ENCODE results near the gene TMEM119.
"Not testable (repeated sequence)": the region's sequence is repeated elsewhere in the genome, so short reads cannot be mapped to it uniquely, and the experiment has no call there.

Gene TMEM119

DNA sequence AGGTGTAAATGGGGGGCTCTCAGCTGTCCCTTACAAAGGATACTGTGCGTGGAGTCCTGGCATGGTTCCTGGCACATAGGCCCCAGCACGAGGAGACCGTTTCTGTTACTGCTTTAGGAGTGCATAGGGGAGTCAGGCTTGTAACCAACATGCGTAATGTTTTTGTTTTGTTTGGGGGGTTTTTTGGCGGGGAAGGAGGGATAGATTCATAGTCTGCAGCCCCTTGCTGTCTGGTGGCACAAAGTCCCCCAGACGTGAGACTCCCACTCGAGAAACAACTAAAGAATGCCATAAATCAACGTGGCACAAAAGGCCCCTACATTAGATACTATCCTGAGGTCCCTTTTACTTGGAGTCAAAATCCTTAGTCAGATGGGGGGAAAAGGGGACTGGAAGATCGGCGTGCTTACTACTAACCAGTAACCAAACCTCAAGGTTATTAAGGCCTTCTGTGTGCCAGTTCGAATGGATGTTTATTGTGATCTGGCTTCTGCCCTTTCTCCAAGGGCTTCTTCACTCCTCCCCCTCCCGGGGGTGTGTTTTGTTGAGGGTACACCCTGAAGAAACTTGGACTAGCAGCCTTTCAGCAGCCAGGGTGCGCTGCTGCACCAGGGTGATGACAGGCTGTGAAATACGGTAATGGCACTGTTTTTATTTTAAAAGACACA, 34.6 kb downstream of the TMEM119 start:
- no peak for DNase-seq

DNA sequence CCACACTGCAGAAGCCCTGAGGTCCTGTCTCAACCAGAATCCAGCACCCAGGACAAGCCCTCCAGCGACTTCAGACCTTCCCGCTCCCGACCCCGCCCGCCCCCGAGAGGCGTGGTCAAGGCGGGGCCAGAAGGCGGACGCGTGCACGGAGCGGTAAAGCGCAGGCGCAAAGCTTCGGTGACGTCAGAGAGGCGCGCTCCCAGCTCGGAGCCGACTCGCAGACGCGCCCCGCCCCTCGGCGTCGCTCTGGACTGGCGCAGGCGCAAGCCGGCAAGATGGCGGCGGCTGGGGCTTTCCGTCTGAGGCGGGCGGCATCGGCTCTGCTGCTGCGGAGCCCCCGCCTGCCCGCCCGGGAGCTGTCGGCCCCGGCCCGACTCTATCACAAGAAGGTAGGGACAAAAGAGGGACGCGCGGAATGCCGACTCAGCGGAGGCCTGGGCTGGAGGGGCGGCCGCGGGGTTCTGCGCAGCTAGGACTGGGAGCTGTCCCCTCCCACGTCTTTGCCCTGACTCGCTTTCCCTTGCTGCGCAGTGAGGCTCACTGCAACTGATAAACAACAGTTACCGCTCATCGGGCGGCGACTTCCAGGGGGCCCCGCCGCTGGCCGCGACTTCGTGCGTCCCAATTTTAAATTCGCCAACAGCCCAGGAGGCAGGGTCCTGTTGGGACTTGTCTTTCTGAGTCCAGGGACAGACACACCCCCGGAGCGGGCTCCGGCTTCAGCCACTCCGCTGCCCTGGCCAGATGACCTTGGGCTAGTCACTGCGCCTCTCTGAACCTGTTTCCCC, 35.3 kb downstream of the TMEM119 start, which contains the start of gene ISCU:
ISCU (plus strand) TSS at position 249 of the 788 bp plus-strand sequence; CDS start at position 276, 27 bp downstream.
- peak; percentile 84 for DNase-seq

- no peak for DNase-seq
These were observed 36.0 kb downstream of the TMEM119 start for GRCh38 chr12:108561852-108562347.

- no peak for DNase-seq
These were observed 36.8 kb downstream of the TMEM119 start, which contains the start of gene SART3 for GRCh38 chr12:108560752-108561719. Gene SART3, minus strand, starts transcription at chr12:108561173. Its CDS starts 19 bp downstream, at chr12:108561154.

DNA sequence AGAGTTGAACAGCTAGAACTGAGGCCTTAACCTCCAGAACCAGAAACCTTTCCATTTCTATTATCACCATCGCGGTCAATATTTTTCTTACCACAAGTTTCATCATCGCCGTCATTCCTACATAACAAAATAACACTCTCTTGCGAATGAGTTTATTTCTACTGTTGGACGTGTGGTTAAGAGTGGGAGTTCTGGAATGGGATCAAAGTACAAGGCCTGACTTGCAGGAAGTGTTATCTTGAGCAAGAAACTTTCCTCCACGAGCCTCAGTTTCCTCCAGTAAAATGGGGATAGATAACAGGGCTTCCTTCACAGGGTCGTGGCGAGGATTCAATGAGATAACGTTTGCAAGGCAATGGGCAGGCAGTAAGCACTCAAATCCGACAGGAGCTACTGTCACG, 37.6 kb downstream of the TMEM119 start:
- DNase-seq = no peak

DNA sequence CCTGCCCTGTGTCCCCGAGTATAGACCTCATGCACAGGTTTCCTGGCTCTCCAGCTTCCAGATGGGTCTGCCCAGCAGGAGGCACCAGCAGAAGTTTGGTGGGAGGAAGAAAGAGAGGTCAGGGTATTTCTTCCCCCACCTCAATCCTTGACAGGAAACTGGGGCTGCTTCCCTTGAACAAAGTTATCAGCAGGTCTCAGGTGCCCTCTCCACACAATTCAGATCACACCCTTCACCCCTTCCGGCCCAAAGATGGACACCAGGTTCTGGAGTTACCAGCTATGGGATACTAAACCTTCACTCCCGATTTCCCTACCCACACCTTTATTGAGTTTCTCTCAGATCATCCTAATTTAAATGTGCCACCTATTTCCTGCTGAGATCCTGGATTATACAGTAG, 38.1 kb downstream of the TMEM119 start:
- no peak for DNase-seq

- DNase-seq = no peak
These were observed 38.8 kb downstream of the TMEM119 start for GRCh38 chr12:108559007-108559655.

DNA sequence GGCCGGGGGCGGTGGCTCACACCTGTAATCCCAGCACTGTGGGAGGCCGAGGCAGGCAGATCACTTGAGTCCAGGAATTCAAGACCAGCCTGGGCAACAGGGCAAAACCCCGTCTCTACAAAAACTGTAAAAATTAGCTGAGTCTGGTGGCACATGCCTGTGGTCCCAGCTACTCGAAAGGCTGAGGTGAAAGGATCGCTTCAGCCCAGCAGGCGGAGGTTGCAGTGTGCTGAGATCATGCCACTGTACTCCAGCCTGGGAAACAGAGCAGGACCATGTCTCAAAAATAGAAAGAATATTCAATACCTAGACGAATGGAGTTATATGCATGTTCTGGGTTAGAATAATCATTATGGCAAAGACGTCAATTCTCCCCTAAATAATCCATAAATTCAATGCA, 42.5 kb downstream of the TMEM119 start:
- DNase-seq = not testable (repeated sequence)

DNA sequence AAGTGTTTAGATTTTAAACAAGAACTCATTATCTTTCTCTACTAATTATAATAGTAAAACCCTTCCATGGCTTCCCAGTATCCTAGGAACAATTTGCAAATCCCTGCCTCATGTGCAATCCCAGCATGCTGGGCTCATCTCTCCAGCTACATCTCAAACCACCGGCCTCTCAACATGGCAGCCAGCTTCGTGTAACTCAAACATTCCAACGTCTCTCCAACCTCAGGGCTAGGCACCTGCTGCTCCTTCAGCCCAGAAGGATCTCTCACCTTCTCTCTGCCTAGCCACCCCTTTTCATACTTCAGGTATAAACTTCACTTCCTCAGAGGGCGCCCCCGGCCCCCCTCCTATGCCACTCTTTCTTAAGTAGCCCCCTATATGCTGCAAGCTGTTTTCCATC, 44.1 kb downstream of the TMEM119 start:
- no peak for DNase-seq

GRCh38 chr12:108551535-108551934, 46.3 kb downstream of the TMEM119 start:
- no peak for DNase-seq

GRCh38 chr12:108548954-108549521, 48.8 kb downstream of the TMEM119 start:
- DNase-seq = no peak

GRCh38 chr12:108547686-108548085, 50.2 kb downstream of the TMEM119 start:
- no peak for DNase-seq

GRCh38 chr12:108543652-108544051, 54.2 kb downstream of the TMEM119 start:
- DNase-seq = no peak

GRCh38 chr12:108542320-108542719, 55.6 kb downstream of the TMEM119 start:
- DNase-seq = no peak
